GM21619 (cell line): ENCODE results near the gene XXYLT1.
"Not testable (repeated sequence)": the region's sequence is repeated elsewhere in the genome, so short reads cannot be mapped to it uniquely, and the experiment has no call there.

Experiments used
- ATAC-seq: cut with Tn5 transposase; IDR thresholded peaks from one replicate; pipeline ENCODE4 v1.9.1; 2021; ENCODE audit not compliant: unreplicated experiment

XXYLT1 gene

GRCh38 chr3:195117978-195118581 is 152.9 kb downstream of the XXYLT1 start:
- no peak for ATAC-seq

- ATAC-seq = no peak
Observed at GRCh38 chr3:195116407-195117185, 154.4 kb downstream of the XXYLT1 start.

- ATAC-seq = no peak
Observed at GRCh38 chr3:195115600-195116406, 155.2 kb downstream of the XXYLT1 start.

GRCh38 chr3:195114786-195115599 is 156.0 kb downstream of the XXYLT1 start:
- no peak for ATAC-seq

GRCh38 chr3:195113536-195114425 is 157.2 kb downstream of the XXYLT1 start:
- ATAC-seq = no peak

GRCh38 chr3:195113048-195113447 is 157.9 kb downstream of the XXYLT1 start:
- no peak for ATAC-seq

- no peak for ATAC-seq
Observed at GRCh38 chr3:195112361-195112791, 158.6 kb downstream of the XXYLT1 start.

- no peak for ATAC-seq
Observed at GRCh38 chr3:195111766-195112165, 159.2 kb downstream of the XXYLT1 start.

- ATAC-seq = no peak
Observed at GRCh38 chr3:195111319-195111705, 159.6 kb downstream of the XXYLT1 start.

GRCh38 chr3:195110647-195111318 is 160.2 kb downstream of the XXYLT1 start:
- no peak for ATAC-seq

GRCh38 chr3:195109098-195109657 is 161.8 kb downstream of the XXYLT1 start:
- no peak for ATAC-seq

- no peak for ATAC-seq
Observed at GRCh38 chr3:195107593-195107992, 163.4 kb downstream of the XXYLT1 start.

- ATAC-seq = not testable (repeated sequence)
Observed at GRCh38 chr3:195107031-195107430, 163.9 kb downstream of the XXYLT1 start.

GRCh38 chr3:195106418-195106906 is 164.5 kb downstream of the XXYLT1 start:
- peak; percentile 70 for ATAC-seq

GRCh38 chr3:195105841-195106417 is 165.0 kb downstream of the XXYLT1 start:
- no peak for ATAC-seq

GRCh38 chr3:195105389-195105788 is 165.6 kb downstream of the XXYLT1 start:
- no peak for ATAC-seq

GRCh38 chr3:195104340-195104739 is 166.6 kb downstream of the XXYLT1 start:
- no peak for ATAC-seq

- ATAC-seq = no peak
Observed at GRCh38 chr3:195103623-195104022, 167.3 kb downstream of the XXYLT1 start.
